SU-DHL-6 (cell line): ENCODE results near the gene SLIT2.

ENCODE experiments used
- EZH2phosphoT487 ChIP-seq: fragments of 200-600 bp; sonication (generic), shearing (Covaris generic); conservative IDR thresholded peaks from 2 replicates; pipeline ENCODE4 v1.6.1; 2018; ENCODE audit warnings: mild to moderate bottlenecking, antibody characterized with exemption, low read length, moderate library complexity, mixed read lengths
- TF ChIP-seq, protein P1 (sequence below): fragments of 200-600 bp; sonication (generic); IDR thresholded peaks from one replicate; pipeline ENCODE4 v1.5.1; 2017; ENCODE audit warnings: antibody characterized with exemption, mild to moderate bottlenecking, low read length, moderate library complexity; ENCODE audit not compliant: insufficient read depth, poor library complexity, severe bottlenecking

DNA sequence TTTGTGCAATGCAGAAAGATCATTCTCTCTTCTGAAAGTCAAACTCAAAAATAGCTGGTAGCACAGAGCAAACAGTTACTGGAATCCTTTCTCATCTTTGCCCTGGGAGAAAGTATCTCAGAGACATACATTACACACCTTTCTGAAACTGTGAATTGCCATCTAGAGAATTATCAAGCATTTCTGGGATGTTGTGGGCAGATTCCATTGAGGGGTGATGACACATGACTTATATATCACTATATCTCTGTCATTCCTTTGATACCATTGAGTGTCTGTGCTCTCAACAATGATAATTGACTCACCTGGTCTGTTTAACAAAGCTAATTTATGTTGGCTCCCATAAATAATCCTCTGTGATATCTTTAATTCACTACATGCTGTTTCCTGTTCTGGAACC is 13.0 kb downstream of the SLIT2 start:
- TF ChIP-seq, protein P1, sequence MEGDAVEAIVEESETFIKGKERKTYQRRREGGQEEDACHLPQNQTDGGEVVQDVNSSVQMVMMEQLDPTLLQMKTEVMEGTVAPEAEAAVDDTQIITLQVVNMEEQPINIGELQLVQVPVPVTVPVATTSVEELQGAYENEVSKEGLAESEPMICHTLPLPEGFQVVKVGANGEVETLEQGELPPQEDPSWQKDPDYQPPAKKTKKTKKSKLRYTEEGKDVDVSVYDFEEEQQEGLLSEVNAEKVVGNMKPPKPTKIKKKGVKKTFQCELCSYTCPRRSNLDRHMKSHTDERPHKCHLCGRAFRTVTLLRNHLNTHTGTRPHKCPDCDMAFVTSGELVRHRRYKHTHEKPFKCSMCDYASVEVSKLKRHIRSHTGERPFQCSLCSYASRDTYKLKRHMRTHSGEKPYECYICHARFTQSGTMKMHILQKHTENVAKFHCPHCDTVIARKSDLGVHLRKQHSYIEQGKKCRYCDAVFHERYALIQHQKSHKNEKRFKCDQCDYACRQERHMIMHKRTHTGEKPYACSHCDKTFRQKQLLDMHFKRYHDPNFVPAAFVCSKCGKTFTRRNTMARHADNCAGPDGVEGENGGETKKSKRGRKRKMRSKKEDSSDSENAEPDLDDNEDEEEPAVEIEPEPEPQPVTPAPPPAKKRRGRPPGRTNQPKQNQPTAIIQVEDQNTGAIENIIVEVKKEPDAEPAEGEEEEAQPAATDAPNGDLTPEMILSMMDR = no peak
- no peak for TF ChIP-seq EZH2phosphoT487
